ENCODE data around the gene UTP20.
A peak's percentile ranks its signal among the peaks of the same experiment; 100 is the strongest.
"Not testable (repeated sequence)": the region's sequence is repeated elsewhere in the genome, so short reads cannot be mapped to it uniquely, and the experiment has no call there.

The UTP20 gene

GRCh38 chr12:101327546-101327945 lies 47.6 kb downstream of the UTP20 start:
- no peak for DNase-seq

- no peak for DNase-seq
These were observed 49.0 kb downstream of the UTP20 start for GRCh38 chr12:101328917-101329316.

GRCh38 chr12:101330631-101331030 lies 50.7 kb downstream of the UTP20 start:
- DNase-seq: no peak

GRCh38 chr12:101336437-101336836 lies 56.5 kb downstream of the UTP20 start:
- no peak for DNase-seq

GRCh38 chr12:101338087-101338486 lies 58.2 kb downstream of the UTP20 start:
- DNase-seq: no peak

GRCh38 chr12:101343893-101344292 lies 64.0 kb downstream of the UTP20 start:
- DNase-seq: no peak

- no peak for DNase-seq
These were observed 71.8 kb downstream of the UTP20 start for GRCh38 chr12:101351682-101352081.

GRCh38 chr12:101356794-101357193 lies 76.9 kb downstream of the UTP20 start:
- no peak for DNase-seq

GRCh38 chr12:101361455-101361854 lies 81.5 kb downstream of the UTP20 start:
- DNase-seq: no peak

- DNase-seq: no peak
These were observed 88.1 kb downstream of the UTP20 start for GRCh38 chr12:101368016-101368415.

GRCh38 chr12:101372431-101372830 lies 92.5 kb downstream of the UTP20 start:
- DNase-seq: no peak

GRCh38 chr12:101375573-101375972 lies 95.7 kb downstream of the UTP20 start:
- no peak for DNase-seq

- no peak for DNase-seq
These were observed 99.2 kb downstream of the UTP20 start for GRCh38 chr12:101379149-101379548.

- not testable (repeated sequence) for DNase-seq
These were observed 111.3 kb downstream of the UTP20 start for GRCh38 chr12:101391181-101391580.

GRCh38 chr12:101407049-101407435 lies 127.1 kb downstream of the UTP20 start:
- DNase-seq: no peak

- peak; percentile 92 for DNase-seq
These were observed 127.8 kb downstream of the UTP20 start, which contains the start of gene ARL1 for GRCh38 chr12:101407436-101408345. Gene ARL1, minus strand, starts transcription at chr12:101407772. Its CDS starts 127 bp downstream, at chr12:101407645.

- DNase-seq: not testable (repeated sequence)
These were observed 130.3 kb downstream of the UTP20 start for GRCh38 chr12:101410169-101410568.

- DNase-seq: peak; percentile 34
These were observed 134.7 kb downstream of the UTP20 start for GRCh38 chr12:101414533-101415119.

GRCh38 chr12:101415228-101415627 lies 135.3 kb downstream of the UTP20 start:
- no peak for DNase-seq

GRCh38 chr12:101422066-101422465 lies 142.2 kb downstream of the UTP20 start:
- not testable (repeated sequence) for DNase-seq

- no peak for DNase-seq
These were observed 144.7 kb downstream of the UTP20 start for GRCh38 chr12:101424620-101425019.

GRCh38 chr12:101430456-101430855 lies 150.6 kb downstream of the UTP20 start:
- DNase-seq: no peak

- DNase-seq: no peak
These were observed 156.2 kb downstream of the UTP20 start for GRCh38 chr12:101436136-101436535.

All from fibroblast of skin of right quadriceps (primary cell).